H1 (cell line): Measurements from ENCODE around the gene IRF7. TPM values are rescaled to one million over a fixed set of nuclear protein-coding genes. Genes with fewer than 3 reads are reported as not detected.

Source experiments
- CTCF ChIP-seq, 3 experiments: IDR thresholded peaks; 1 replicate in 2 of 3; 2 replicates in 1 of 3; pipeline versions ENCODE4 v1.5.1 to v1.6.1; 2011; ENCODE audit warnings: low read length in 3 of 3, mild to moderate bottlenecking in 3 of 3, inconsistent platforms in 2 of 3, low read depth in 1 of 3, moderate library complexity in 1 of 3; ENCODE audit not compliant: insufficient read depth in 1 of 3; ENCODE audit errors: control extremely low read depth in 1 of 3
- EZH2 ChIP-seq: fragments of 200-600 bp; sonication (generic); IDR thresholded peaks from 2 replicates; pipeline ENCODE4 v1.7.1; 2012; ENCODE audit warnings: low read depth, mild to moderate bottlenecking, moderate library complexity, low read length, inconsistent platforms; ENCODE audit not compliant: severe bottlenecking
- YY1 ChIP-seq: IDR thresholded peaks from 2 replicates; pipeline ENCODE4 v1.6.1; 2011; ENCODE audit warnings: low read depth, mild to moderate bottlenecking, low read length
- polyA plus RNA-seq, 7 experiments: library from polyadenylated mRNA; depleted of rRNA in 3 of 7; stranded (reverse) in 5 of 7; unstranded in 2 of 7; fragments of >200 nt in 5 of 7; fragments of 200-250 nt in 2 of 7; gene quantifications; 1 replicate in 5 of 7; 2 replicates in 1 of 7; 4 replicates in 1 of 7; pipeline versions ENCODE4 v1.2.1 to v1.2.3, GENCODE V29; 2011 to 2013; ENCODE audit warnings: missing spikeins in 2 of 7, mixed read lengths in 2 of 7
- total RNA-seq: library from RNA; stranded (reverse); fragmentation: NEBNext Ultra II Directional; extraction: Animal tissue kit (Norgen Biotek cat#: 25700); gene quantifications from 2 replicates; pipeline ENCODE4 v1.2.1, GENCODE V29; 2021

The IRF7 gene
- total and polyA plus RNA-seq, 2 of the 8 experiments (the other 6 are each of a cell fraction or from before 2014, with no cell fraction given) = 9.1 to 9.6 TPM

GRCh38 chr11:606245-606644 lies 9.5 kb downstream of the IRF7 start (continued):
- TF ChIP-seq CTCF (IDR thresholded peaks at IDR 0.05; ENCODE audit: control extremely low read depth in 1 of 3, insufficient read depth in 1 of 3, low read depth in 1 of 3, low read length in 3 of 3) = no peak
- TF ChIP-seq EZH2 = no peak
- no peak for TF ChIP-seq YY1
